GM23248 (cell line): ENCODE results near the gene ADCK2. TPM values are rescaled to one million over a fixed set of nuclear protein-coding genes. Genes with fewer than 3 reads are reported as not detected.

Source experiments
- DNase-seq: peaks from one replicate; pipeline ENCODE4 v3.0.0-alpha.2; 2015
- H2AFZ ChIP-seq: fragments of 200-600 bp; sonication (generic); 2 replicates; pipeline ENCODE4 v1.6.1; 2016; ENCODE audit warnings: antibody characterized with exemption
- H3F3A ChIP-seq: fragments of 200-600 bp; sonication (generic); 2 replicates; pipeline ENCODE4 v1.6.1; 2016; ENCODE audit warnings: mild to moderate bottlenecking, antibody characterized with exemption, mixed run types; ENCODE audit not compliant: insufficient read depth
- H3K27ac ChIP-seq: fragments of 200-600 bp; sonication (generic); 2 replicates; pipeline ENCODE4 v1.5.1; 2016; ENCODE audit warnings: mild to moderate bottlenecking
- H3K27me3 ChIP-seq: fragments of 200-600 bp; sonication (generic); replicated peaks from 2 replicates; pipeline ENCODE4 v1.6.1; 2016; ENCODE audit warnings: mild to moderate bottlenecking; ENCODE audit not compliant: insufficient read depth
- H3K36me3 ChIP-seq: fragments of 200-600 bp; sonication (generic); 2 replicates; pipeline ENCODE4 v1.6.1; 2016; ENCODE audit warnings: low read depth, mild to moderate bottlenecking
- H3K4me1 ChIP-seq: fragments of 200-600 bp; sonication (generic); 2 replicates; pipeline ENCODE4 v1.6.1; 2016; ENCODE audit warnings: mild to moderate bottlenecking; ENCODE audit not compliant: insufficient read depth
- H3K4me2 ChIP-seq: fragments of 200-600 bp; sonication (generic); one replicate; pipeline ENCODE4 v1.6.1; 2016; ENCODE audit warnings: mild to moderate bottlenecking; ENCODE audit not compliant: unreplicated experiment
- H3K4me3 ChIP-seq: fragments of 200-600 bp; sonication (generic); 2 replicates; pipeline ENCODE4 v1.5.1; 2016; ENCODE audit warnings: mild to moderate bottlenecking
- H3K79me2 ChIP-seq: fragments of 200-600 bp; sonication (generic); 2 replicates; pipeline ENCODE4 v1.6.1; 2016; ENCODE audit warnings: mild to moderate bottlenecking; ENCODE audit not compliant: insufficient read depth
- H3K9ac ChIP-seq: fragments of 200-600 bp; sonication (generic); 2 replicates; pipeline ENCODE4 v1.6.1; 2016; ENCODE audit warnings: mild to moderate bottlenecking
- H3K9me2 ChIP-seq: fragments of 200-600 bp; sonication (generic); 2 replicates; pipeline ENCODE4 v1.6.1; 2016; ENCODE audit warnings: mixed run types, mild to moderate bottlenecking, moderate library complexity; ENCODE audit not compliant: insufficient read depth
- H3K9me3 ChIP-seq: fragments of 200-600 bp; sonication (generic); one replicate; pipeline ENCODE4 v1.6.1; 2017; ENCODE audit warnings: low read depth
- H4K20me1 ChIP-seq: fragments of 200-600 bp; sonication (generic); 2 replicates; pipeline ENCODE4 v1.6.0; 2016; ENCODE audit not compliant: insufficient read depth
- EZH2 ChIP-seq: fragments of 200-600 bp; sonication (generic); IDR thresholded peaks from 2 replicates; pipeline ENCODE4 v1.6.1; 2018; ENCODE audit warnings: antibody characterized with exemption, mild to moderate bottlenecking; ENCODE audit not compliant: insufficient read depth, poor library complexity, severe bottlenecking
- EZH2phosphoT487 ChIP-seq: fragments of 200-600 bp; sonication (generic); IDR thresholded peaks from 2 replicates; pipeline ENCODE4 v1.6.1; 2018; ENCODE audit warnings: antibody characterized with exemption, moderate library complexity, mild to moderate bottlenecking, low read depth; ENCODE audit not compliant: insufficient read depth
- WGBS, 2 experiments: methylation state at CpG; one replicate each; pipeline ENCODE4 v1.1.6; 2015 to 2017; ENCODE audit warnings: low lambda C conversion rate in 2 of 2, low coverage in 1 of 2; ENCODE audit errors: missing lambda C conversion rate in 2 of 2; 5-methylcytosine and 5-hydroxymethylcytosine counted together
- in situ Hi-C: fragments of 300-500 bp; cut with MboI; formaldehyde crosslinking; loops from 2 replicates; pipeline ENCODE4 v1.15.0; 2020
- polyA plus RNA-seq: library from polyadenylated mRNA; unstranded; fragments of >200 nt; fragmentation: Nextera tagmentation; extraction: Ambion mirVana; gene quantifications from 2 replicates; pipeline ENCODE4 v1.2.1, GENCODE V29; 2016
- total RNA-seq: library from RNA; depleted of rRNA; stranded (reverse); fragments of >200 nt; shearing (Covaris generic); gene quantifications from 2 replicates; pipeline ENCODE4 v1.2.3, GENCODE V29; 2014

The ADCK2 gene
- total and polyA plus RNA-seq, 2 experiments from 2014 or later, result 10.0 to 27.1 TPM

GRCh38 chr7:140681766-140682165 is 9.0 kb downstream of the ADCK2 start:
- in situ Hi-C loops, result no loop called here
- TF ChIP-seq EZH2 (no peak), EZH2phosphoT487 (no peak)
- H3K9ac ChIP-seq, result no peak overlapping the region

GRCh38 chr7:140683657-140684056 is 10.9 kb downstream of the ADCK2 start:
- H3F3A ChIP-seq, result no peaks in the 10 kb centered on the region
- no peaks in the 10 kb centered on the region for H3K9me2 ChIP-seq
- no peak overlapping the region for H3K27ac ChIP-seq
- no peak overlapping the region for H2AFZ ChIP-seq
- no peaks in the 10 kb centered on the region for H3K79me2 ChIP-seq
- no peak for TF ChIP-seq EZH2phosphoT487
- no peak overlapping the region for H3K4me3 ChIP-seq
- no peaks in the 10 kb centered on the region for H3K36me3 ChIP-seq
- H3K9me3 ChIP-seq, result no peaks in the 10 kb centered on the region
- H3K4me1 ChIP-seq, result no peaks in the 10 kb centered on the region
- H4K20me1 ChIP-seq, result no peaks in the 10 kb centered on the region
- no peak overlapping the region for H3K4me2 ChIP-seq
- H3K9ac ChIP-seq, result no peak overlapping the region
- no peaks in the 10 kb centered on the region for H3K27me3 ChIP-seq
- DNase-seq, result no peak
- in situ Hi-C loops, result no loop called here
- WGBS, 2 experiments, result 93 to 94% methylated on average over 3 of the region's 3 CpGs

More at GRCh38 chr7:140681766-140682165, 9.0 kb downstream of the ADCK2 start:
- Histone ChIP-seq H2AFZ (no peak overlapping the region), H3F3A (no peaks in the 10 kb centered on the region), H3K27me3 (no peaks in the 10 kb centered on the region), H3K36me3 (no peaks in the 10 kb centered on the region), H3K27ac (no peak overlapping the region), H3K9me3 (no peaks in the 10 kb centered on the region), H4K20me1 (no peaks in the 10 kb centered on the region), H3K4me2 (no peak overlapping the region), H3K9me2 (no peaks in the 10 kb centered on the region), H3K4me1 (no peaks in the 10 kb centered on the region), H3K79me2 (no peaks in the 10 kb centered on the region), H3K4me3 (no peak overlapping the region)
- WGBS, 2 experiments, result 88 to 96% methylated on average over 3 of the region's 3 CpGs
- no peak for DNase-seq

- Histone ChIP-seq H3F3A (no peaks in the 10 kb centered on the region), H3K9ac (no peak overlapping the region), H3K4me2 (no peak overlapping the region), H2AFZ (no peak overlapping the region), H3K4me3 (no peak overlapping the region), H3K79me2 (no peaks in the 10 kb centered on the region), H3K36me3 (no peaks in the 10 kb centered on the region), H3K9me2 (no peaks in the 10 kb centered on the region), H4K20me1 (no peaks in the 10 kb centered on the region), H3K27me3 (no peaks in the 10 kb centered on the region), H3K27ac (no peak overlapping the region), H3K4me1 (no peaks in the 10 kb centered on the region), H3K9me3 (no peaks in the 10 kb centered on the region)
- in situ Hi-C loops, result no loop called here
- WGBS, 2 experiments, result 92 to 94% methylated on average over 20 of the region's 20 CpGs
- DNase-seq, result no peak
- TF ChIP-seq EZH2 (no peak), EZH2phosphoT487 (no peak)
These were observed 11.6 kb downstream of the ADCK2 start for GRCh38 chr7:140684066-140684950.

- Histone ChIP-seq H3K4me1 (no peaks in the 10 kb centered on the region), H2AFZ (no peak overlapping the region), H3K4me2 (no peak overlapping the region), H3F3A (no peaks in the 10 kb centered on the region), H3K9me2 (no peaks in the 10 kb centered on the region), H3K4me3 (no peak overlapping the region), H3K27me3 (no peaks in the 10 kb centered on the region), H4K20me1 (no peaks in the 10 kb centered on the region), H3K79me2 (no peaks in the 10 kb centered on the region), H3K9me3 (no peaks in the 10 kb centered on the region), H3K36me3 (no peaks in the 10 kb centered on the region), H3K9ac (no peak overlapping the region), H3K27ac (no peak overlapping the region)
- TF ChIP-seq EZH2, result no peak
- TF ChIP-seq EZH2phosphoT487, result no peak
- in situ Hi-C loops, result no loop called here
- 84 to 86% methylated on average over 10 of the region's 10 CpGs for WGBS, 2 experiments
- no peak for DNase-seq
These were observed 12.8 kb downstream of the ADCK2 start for GRCh38 chr7:140685407-140686087.
